GM21390 (cell line): ENCODE data around the gene PTRHD1.
A peak's percentile ranks its signal among the peaks of the same experiment; 100 is the strongest.

Experiments used
- ATAC-seq: cut with Tn5 transposase; IDR thresholded peaks from one replicate; pipeline ENCODE4 v1.9.1; 2021; ENCODE audit not compliant: unreplicated experiment

The PTRHD1 gene

DNA sequence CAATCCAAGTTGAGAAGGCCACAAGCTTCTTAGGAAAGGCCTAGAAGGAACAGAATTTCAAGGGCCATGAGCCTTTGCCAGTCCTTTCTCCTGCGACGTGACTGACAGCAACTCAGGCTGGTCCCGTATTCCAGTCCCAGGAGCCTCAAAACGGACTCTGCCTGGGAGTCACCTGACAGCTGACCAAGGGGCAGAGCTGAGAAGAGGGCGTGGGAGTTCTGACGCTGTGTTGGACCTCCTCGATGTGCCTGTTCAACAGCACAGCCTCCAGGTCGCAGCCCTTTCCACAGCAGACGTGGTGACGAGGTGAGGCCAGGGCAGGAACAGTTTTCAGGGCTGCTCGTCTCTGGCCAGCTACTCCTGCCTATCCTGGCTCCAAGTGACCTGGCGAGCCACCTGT is 37.6 kb upstream of the PTRHD1 start:
- no peak for ATAC-seq

DNA sequence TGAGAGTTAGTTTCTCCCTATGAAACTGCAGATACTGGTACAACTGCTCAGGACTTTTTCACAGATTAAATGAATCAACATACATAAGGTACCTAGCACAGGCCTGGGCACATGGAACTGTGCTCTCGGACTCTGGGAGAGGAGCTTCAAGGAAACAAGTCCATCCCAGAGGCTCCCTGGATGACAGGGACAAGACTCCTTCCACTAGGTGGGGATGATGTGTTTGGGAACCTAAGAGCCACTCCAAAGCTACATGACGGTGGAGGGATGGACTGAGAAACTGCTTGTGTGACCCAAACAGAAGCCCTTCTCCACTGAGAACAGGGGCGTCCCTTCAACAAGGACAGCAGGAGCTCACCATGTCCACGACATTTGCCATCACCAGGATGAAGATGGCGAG is 37.2 kb upstream of the PTRHD1 start:
- ATAC-seq = no peak

DNA sequence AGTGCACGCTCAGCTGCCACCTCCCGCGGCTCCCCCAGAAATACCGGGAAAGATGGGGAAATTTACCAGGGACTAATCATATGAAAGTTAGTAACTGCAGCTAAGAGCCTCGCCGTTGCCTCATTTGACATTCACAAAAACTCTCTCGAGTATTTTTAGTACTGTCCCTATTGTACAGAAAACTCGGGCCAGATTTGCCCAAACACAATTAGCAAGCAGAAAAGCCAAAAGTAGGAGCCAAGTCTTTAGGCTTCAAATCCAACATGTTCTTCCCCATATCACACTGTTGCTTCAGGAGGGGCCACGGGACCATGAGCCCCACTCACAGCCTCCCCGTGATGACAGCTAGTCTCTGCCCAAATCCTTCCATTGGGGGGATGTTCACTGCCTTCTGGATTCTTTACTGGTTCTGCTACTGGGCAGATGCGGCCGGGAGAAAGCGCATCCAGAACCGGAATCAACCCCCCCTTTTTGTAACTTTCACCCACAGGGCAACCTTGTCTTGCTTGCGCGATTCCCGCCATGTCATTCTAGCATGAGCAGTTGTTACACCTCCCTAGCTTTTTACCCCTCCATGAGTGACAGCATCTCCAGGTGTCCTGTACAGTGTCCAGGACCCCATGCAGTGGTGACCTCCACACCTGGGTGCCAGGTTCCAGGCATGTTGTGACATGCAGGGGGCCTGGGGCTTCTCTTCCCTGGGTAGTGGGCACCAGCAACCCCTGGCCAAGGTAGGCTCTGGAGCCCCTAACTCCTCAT is 35.2 kb upstream of the PTRHD1 start:
- ATAC-seq = no peak

DNA sequence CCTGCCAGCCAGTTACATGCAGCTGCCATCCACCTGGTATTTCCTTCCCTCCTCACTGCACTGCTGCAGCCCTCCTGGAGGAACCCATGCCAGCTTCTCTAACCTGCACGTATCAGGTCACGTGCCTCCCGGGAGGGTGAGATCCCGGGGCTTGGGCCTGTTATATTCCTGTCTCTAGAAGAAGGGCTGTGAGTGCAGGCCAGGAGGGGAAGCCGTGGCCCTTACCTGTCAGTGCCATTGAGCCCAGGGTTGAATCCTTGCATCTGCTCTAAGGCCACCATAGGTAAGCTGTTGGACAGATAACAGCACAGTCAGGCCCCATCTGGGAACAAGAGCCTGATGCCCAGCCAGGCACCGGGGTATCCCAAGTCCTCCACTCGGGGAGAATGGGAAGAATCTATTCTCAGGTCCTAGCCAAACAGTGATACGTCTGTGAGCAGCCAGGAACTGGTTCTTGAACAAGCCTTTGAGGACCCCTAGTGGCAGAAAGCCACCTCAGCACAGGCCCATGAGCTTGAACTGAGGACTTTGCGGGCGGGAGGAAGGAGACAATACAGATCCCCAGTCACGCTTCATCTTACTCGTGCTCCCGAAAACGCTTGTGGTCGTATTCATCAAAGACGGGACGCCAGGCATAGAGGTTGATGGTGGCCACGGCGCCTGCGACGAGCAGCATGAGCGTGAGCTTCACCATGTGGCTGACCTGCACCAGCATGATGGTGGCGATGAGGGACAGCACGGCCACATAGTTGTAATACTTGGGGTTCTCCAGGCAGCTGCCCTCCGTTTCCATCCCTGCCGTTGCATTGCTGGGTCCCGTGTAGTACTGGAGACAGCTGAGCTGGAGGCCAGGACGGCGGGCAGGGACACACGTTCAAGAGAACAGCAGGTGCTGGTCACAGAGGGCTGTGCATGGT is 34.4 kb upstream of the PTRHD1 start:
- ATAC-seq = peak; percentile 66

DNA sequence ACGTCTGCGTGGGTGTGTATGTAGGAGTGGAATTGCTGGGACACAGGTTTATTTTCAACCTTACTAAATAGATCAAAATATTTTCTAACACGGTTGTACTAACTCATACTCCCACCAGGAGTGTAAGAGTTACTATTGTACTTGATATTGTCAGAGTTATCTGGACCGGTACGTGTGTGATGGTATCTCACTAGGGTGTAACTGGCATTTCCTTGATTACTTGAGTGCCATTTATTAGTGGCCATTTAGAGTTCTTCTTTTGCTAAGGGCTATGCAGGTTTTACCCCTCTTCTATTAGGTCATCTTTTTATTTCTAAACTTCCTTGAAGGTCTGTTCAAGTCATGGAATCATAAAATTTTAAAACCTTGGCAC is 33.6 kb upstream of the PTRHD1 start:
- no peak for ATAC-seq

DNA sequence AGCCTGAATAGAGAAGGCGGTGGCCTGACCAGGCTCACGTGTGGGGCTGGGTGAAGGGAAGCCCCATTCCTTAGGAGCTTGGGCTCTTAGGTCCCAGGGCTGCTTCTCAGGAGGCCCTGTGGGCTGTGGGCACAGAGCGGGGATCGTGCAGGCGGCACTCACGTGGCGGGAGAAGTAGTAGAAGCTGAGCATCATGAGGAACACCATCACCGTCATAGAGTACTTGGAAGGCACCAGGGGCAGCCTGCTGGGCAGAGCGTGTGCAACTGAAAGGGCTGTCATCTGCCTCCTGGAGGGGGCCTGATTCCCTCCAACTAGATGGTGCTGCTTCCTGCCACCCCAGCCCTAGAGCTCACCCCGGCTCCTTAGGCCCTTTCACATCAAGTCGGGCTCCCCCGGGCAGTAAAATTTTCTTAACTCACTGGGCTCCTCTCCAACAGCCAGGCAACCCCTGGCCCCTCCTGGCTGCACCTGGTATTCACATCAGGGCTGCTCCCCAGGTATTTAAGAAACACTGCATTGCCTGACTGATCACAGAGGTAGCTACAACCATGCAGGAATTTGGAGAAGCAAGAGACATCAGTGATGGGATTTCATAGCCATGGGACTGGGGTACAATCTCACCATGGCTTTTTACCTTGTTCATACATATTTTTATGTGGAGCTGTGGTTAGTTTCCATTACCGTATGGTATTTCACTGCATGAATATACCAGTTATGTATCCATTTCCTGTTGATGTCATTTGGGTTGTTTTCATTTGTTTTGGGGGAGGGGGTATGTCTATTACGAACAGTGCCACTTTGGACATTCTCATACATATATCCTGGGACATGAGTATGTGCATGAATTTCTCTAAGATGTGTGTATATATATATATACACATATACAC is 32.9 kb upstream of the PTRHD1 start:
- ATAC-seq = no peak

DNA sequence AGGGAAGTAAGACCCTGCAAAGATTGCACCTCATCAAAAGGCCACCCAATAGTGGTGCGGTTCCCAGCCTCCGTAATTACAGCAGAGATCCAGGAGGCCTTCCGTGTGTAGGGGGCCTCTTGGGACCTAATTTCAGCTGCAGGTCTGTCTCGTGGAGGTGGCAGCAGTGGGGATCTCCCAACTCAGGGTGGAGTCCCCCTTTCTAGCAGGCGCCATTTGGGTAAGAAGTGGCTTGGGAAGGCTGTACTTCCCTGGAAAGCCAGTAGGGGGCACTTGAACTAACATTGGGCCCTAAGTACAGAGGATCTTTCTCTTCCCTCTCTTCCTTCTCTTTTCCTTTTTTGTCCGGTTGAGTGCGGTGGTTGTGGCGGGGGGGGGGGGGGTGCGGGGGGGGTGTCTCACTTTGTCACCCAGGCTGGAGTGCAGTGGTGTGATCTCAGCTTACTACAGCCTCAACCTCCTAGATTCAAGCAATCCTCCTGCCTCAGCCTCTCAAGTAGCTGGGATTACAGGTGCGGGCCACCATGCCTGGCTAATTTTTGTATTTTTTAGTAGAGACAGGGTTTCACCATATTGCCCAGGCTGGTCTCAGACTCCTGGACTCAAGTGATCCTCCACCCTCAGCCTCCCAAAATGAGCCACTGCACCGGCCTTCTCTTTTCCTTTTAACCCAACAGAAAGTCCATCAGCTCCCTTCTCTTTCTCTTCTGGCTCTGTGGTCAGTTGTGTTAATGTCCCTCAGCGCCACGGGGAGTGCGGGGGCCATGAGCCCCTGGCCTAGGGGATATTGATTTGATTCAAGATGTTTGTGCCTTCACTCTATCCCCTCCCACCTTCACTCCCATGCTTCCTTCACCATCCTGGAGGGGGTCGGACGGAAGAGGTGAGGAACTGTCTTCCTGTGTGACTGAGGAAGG is 32.0 kb upstream of the PTRHD1 start:
- no peak for ATAC-seq

DNA sequence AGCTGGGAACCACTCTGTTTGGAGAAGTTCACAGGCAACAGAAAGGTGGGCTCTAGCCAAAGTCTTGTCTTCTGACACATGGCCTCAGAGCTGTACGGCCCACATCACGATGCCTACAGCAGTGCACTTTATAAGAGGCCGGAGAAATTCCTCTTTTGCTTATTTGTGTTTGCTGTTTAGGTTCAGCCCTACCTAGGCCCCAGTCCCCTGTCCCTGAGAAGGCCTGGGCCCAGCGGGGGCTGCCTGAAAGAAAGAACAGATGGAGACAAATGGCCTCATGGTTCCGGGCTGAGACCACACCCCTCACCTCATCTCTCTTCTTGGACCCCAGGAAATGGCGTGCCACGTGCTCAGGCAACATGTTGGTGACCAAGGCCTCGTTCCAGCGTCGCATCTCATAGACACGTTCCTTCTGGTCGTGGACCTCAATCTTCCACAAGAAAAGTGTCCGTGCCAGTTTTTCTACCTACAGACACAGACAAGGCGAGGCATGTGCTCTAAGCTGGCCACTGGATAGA is 30.9 kb upstream of the PTRHD1 start:
- ATAC-seq = no peak

DNA sequence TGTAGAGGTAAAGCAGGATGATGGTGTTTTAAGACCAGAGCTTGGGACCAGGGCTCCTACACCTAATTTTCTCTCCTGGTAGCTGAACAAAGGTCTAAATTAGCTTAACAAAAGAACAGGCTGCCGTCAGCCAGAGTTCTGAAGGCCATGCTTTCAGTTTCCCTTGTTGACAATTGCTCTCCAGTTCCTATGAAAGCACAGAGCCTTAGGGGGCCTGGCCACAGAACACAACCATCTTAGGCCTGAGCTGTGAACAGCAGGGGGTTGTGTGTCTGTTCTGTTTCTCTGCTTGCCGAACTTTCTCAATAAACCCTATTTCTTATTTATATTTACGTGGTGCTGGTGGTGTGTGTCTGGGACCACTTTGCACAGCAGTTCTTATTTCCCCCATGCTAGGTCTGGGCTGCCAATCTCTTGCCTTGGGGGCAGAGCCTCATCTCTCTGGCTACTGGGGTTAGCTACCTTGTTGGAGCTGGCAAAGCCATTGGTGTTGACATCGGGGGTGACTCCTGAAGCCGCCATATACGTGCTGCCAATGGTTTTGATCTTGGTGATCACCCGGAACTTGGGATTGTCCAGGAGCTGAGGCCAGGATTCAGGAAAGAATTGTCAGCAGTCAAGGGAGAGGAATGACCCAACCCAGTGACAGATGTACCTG is 29.0 kb upstream of the PTRHD1 start:
- ATAC-seq = no peak

DNA sequence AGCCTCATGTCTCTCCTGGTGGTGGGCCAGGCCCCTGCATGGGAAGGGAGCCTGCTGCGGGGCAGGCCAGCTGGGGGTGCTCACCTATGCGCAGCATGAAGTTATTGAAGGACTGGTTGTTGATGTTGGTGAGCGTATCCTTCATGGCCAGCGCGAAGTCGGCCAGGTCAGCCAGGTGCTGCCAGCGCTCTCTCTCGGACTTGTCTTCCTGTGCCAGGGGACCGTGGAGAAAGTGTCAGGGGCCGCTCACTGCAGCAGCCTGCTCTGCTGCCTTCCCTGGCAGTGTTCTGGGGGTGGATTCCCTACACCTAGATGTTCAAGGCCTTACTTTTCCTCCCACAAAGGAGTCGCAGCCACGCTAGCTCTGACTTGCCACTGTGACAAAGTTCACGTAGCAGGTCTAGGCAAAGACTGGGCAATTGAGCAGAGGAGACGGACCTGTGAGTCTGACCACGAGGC is 28.3 kb upstream of the PTRHD1 start:
- no peak for ATAC-seq

DNA sequence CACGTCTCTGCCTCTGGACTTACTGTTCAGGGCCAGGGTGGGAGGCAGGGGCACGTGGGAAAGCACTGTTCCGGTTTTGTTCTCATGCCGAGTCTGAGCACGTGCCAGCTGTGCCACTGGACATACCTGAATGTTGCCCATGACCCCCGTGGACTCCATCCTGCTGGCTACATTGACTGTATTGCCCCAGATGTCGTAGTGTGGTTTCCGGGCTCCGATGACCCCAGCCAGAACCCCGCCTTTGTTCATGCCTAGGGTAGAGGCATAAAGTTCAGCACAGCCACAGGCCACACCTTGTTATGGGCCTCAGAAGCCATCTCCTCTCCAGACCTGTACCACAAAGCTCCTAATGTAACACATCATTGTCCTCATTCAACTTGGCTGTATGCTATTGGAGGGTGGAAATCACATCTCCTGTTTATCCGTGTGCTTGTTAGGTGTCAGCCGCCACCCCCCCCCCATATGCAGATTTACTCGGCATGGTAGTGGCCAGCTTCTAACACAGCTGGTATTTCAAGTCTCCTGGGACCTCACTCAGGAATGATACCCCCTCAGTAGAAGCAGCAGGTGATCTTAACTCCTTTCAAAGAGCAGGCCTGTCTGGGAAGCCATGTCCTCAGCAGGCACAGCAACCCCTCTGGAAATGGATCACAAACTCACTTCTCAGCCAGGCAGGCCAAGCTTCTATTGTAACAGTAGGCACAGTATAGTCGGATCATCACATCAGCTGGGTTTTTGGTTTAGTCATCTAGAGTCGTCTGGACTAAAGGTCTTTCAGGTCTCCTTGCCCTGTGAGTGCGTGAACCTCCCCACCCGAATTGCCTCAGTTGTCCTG is 27.6 kb upstream of the PTRHD1 start:
- no peak for ATAC-seq

DNA sequence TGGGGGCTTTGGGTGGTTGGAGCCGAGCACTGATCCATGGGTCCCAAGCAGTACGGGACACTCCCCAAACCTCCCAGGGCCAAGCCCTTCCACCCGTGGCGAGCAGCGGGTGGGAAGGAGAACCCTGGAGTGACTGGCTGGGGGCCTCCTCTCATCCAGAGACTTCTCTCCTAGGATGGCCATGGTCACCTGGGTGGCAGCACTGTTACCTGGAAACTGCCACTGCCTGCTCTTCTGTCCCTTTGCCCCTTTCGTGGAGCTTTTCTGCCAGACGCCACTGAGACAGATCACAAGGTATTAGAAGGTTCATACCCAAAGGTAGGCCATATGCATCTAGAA is 27.0 kb upstream of the PTRHD1 start:
- ATAC-seq = no peak

DNA sequence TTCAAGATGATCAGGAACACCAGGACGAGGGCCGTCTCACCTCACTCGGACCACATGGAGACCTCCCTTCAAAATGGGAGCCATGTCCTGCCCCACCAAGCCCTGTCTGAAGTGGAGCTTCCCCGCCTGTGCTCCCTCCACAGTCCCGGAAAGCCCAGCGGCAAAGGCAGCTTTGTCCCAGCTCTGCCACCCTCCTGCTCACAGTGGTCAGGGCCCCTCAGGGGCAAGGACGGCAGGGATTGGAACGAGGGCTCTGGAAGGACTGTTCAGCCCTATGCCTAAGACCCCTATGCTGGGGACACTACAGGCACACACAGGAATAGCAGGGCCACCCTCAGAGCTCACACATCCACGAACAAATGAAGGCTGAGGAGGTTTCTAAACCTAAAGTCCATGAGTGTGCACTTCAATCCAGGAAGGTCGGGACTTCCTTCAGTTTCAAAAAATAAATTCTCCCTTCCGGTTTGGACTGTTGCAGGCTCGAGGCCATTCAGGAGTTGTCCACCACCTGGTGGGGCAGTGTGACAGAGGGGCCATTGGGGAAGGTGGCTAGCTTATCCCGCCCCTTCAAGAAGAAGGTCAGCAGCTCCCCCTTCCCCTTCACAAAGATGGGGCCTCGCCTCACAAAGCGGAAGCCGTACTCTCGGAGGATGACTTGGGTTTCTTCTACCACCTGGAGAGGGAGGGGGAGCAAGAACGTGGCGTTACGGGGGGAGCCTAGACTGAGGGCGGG is 26.4 kb upstream of the PTRHD1 start:
- no peak for ATAC-seq

DNA sequence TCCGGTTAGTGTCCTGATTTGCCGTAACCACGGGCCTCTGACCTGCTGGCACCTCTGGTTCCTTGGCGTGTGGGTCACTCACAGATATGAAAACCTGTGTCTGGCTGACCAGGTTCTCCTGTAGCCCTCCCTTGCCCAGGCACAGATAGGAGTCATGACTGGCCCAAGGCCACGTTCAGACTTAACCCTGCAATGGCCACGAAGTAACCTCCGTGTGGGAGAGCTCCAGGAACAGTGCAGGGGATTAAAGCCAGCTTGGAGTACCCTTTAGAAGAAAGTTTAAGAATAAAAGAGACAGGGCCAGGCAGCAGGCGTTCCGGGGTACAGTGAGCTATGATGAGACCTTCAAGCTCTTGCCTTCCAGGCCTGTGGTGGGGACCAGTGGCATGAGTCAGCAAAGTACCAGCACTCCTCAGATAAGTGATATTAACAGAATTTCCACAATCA is 25.6 kb upstream of the PTRHD1 start:
- ATAC-seq = no peak

DNA sequence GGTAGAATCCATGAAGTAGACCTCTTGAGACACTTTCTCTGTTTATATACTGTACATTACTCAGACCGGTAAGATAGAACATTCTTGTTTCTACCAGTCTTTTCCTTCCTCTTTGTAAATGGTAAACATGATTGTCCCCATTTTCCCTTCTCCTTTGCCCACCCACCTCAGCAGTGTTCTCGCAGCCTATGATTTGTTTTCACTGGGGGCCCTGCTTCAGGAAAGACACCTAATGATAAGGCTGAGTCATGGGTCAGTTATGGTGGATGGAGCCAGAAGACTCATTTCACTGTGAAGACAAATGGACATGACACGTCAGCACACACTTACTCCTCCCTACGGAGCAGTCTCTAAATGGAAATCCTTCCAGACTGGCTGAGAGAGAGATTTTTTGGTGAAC is 23.7 kb upstream of the PTRHD1 start:
- no peak for ATAC-seq

DNA sequence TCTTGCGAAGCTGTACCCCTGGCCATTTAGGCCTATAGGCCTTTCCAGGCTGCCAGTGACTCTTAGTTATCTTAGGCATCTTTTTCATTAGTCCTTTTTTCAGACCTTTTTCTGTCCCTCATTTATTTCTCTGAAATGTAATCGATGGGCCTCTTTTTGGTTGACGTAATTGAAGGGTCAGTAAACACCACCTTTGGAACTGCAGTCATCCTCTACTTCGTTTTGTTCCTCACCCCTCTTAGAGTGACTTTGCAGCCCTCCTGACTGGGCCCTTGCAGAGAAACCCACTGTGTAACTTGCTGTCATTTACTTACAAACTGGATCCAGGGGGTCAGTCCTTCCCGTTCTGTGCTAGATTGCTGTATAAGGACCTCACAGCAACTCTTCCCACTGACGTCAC is 23.2 kb upstream of the PTRHD1 start:
- no peak for ATAC-seq

DNA sequence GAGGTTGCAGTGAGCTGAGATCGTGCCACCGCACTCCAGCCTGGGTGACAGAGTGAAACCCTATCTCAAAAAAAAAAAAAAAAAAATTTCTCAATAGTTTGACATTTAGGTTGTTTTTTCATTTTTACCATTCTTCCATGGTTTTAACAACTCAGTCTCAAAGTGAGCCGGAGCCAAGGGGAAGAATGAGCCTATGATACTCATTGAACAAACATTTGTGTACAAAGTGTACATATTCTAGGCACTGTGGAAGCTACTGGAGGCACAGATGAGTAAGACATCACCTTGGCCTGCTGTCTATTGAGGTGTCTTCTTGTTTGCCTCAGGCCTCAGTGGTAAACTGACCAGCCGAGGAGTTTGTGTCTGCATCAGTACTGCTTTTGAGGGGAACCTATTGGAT is 22.0 kb upstream of the PTRHD1 start:
- no peak for ATAC-seq

DNA sequence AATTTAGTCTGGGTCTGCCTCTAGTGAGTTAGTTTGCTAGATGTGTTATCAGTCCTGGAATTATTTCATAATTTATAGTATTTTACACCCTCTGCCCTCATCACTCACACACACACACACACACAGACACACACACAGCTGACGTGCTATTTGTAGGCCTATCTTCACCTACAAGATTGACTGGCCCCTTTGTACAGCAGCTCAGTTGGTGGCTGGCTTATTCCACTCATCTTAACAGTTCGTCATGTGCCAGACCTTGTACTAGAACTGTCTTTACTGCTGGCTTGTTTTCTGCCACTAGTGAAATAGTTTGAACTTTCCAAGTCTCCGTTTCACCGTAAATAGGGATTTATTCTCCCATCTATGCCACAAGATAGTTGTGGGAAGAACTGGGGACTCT is 21.3 kb upstream of the PTRHD1 start:
- no peak for ATAC-seq
